B cell (primary cell): Measurements from ENCODE around the gene RBM23.

ENCODE experiments used
- CTCF ChIP-seq: fragments of 200-600 bp; IDR thresholded peaks from one replicate; pipeline ENCODE4 v1.8.0; 2022; ENCODE audit warnings: antibody characterized with exemption, mild to moderate bottlenecking
- EZH2 ChIP-seq: IDR thresholded peaks from 2 replicates; pipeline ENCODE4 v1.6.1; 2012; ENCODE audit warnings: borderline replicate concordance, low read depth, mild to moderate bottlenecking, moderate library complexity, low read length; ENCODE audit not compliant: insufficient read depth, poor library complexity, severe bottlenecking

DNA sequence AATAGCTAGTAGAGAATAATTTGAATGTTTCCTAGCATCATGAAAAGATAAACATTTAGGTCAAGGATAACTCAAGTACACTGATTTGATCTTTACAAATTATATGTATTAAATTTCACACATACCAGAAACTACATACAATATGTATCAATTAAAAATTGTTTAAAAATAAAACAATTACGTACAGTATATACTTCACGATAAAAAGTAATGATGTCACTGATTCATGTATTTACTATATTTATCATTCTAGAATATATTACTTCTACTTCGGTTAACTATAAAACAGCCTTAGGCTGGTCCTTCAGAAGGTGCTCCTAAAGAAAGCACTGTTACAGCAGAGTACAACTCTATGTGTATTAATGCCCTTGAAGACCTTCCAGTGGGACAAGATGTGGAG, 11.5 kb downstream of the RBM23 start:
- TF ChIP-seq CTCF (no peak), EZH2 (no peak)
